NCI-H128 (cell line): ENCODE measurements around the gene SCN1B.

ENCODE experiments used
- DNase-seq: peaks from one replicate; lab custom pipeline; 2025; ENCODE audit not compliant: unreplicated experiment; lab: John Stamatoyannopoulos, UW

The SCN1B gene

DNA sequence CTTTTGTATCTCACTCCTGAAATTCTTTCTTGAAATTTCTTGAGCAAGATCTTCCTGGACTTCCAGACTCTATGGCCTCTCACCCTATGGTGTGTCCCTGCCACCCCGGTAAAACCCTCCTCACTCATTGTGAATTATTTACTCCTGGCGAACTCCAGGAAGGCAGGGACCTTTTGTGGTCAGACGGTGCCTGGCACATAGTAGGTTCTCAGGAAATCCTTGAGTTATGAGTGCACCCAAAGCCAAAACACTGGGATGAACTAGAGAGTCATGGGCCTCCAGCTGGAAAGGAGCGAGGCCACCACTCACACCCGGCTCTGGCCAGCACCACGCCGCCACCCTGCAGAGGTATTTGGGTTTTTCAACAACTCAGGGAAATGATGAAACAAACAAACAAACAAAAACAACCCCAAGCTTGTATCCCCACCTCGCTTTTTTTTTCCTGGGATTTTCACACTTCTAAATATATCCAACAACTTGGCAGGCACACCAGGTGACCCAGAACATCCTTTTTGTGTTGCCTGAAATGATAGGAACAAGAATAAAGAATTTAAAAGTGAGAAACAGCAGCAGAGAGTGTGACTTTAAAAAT lies 22.4 kb downstream of the SCN1B start:
- no peak for DNase-seq

DNA sequence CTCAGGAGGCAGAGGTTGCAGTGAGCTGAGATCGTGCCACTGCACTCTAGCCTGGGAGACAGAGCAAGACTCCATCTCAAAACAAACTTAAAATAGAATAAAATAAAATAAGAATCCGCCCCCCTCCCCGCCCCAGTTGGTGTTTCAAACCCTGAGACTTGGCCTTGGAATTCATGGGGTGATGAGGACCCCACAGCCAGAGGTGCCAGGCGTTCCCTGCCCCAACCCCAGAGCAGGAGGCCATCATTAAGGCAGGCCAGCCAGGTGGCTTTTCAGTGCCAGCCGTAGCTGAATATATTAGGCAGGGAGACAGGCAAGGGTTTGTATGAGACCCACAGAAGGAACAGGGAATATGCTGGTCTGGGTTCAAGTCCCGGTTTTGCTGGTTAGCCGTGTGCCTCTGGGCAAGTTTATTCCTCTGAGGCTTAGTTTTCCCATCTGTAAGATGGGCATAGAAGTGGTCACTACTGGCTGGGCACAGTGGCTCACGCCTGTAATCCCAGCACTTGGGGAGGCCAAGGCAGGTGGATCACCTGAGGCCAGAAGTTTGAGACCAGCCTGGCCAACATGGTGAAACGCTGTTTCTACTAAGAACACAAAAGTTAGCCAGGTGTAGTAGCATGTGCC lies 23.5 kb downstream of the SCN1B start:
- no peak for DNase-seq

DNA sequence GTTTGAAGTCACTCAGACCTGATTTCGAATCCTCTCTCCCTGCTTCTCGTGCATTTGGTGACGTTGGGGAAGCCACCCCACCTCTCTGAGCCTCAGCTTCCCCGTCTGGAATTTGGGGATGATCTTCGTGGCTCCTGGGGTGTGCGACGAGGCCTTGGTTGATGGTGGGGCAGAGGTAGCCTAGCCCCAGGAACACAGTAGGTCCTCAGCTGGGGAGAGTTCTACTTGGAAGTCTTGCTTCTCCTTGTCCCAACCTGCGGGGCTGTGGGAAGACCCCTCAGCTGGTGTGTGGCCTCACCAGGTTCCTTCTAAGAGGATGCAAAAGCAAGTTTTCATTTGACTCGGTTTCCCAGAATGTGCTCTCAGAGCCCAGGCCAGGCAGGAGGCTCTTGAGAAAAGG lies 24.4 kb downstream of the SCN1B start:
- no peak for DNase-seq

GRCh38 chr19:35055715-35056179 lies 25.5 kb downstream of the SCN1B start:
- no peak for DNase-seq

GRCh38 chr19:35056513-35057063 lies 26.3 kb downstream of the SCN1B start:
- DNase-seq: no peak

DNA sequence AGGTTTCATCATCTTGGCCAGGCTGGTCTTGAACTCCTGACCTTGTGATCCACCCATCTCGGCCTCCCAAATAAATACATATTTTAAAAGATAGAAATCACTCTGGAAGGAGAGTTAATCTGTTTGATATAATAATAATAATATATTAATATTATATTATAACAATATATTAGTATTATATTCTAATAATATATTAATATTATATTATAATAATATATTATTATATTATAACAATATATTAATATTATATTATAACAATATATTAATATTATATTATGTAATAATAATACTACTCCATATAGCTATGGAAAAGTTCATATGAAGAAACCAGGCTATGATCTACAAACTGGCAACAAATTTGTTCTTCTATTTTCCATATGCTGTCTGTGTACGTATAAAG lies 28.1 kb downstream of the SCN1B start:
- no peak for DNase-seq

DNA sequence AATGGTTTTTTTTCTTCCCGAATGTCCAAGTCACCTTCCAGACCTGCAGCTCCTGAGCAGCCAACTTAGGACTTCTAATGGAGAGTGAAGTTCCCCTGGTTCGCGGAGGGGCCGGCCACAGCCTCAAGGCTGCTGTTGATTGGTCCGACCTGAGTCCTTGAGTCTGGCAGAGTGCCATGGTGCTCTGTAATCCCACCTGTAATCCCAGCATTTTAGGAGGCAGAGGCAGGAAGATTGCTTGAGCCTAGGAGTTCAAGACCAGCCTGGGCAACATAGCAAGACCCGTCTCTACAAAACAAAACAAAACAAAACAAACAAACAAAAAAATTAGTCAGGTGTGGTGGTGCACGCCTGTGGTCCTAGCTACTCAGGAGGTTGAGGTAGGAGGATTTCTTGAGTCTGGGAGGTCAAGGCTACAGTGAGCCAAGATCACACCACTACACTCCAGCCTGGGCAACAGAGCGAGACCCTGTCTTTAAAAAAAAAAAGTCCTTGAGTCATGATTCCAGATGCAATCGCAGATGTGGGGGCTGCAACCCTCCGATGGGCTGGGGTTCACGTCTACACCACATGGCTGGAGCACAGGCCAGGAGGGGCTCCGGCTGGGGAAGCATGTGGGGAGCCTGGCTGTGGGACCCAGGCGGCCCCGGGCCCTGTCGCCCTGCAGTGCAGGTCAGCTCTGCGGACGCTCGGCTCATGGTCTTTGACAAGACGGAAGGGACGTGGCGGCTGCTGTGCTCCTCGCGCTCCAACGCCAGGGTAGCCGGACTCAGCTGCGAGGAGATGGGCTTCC lies 28.9 kb downstream of the SCN1B start:
- no peak for DNase-seq

DNA sequence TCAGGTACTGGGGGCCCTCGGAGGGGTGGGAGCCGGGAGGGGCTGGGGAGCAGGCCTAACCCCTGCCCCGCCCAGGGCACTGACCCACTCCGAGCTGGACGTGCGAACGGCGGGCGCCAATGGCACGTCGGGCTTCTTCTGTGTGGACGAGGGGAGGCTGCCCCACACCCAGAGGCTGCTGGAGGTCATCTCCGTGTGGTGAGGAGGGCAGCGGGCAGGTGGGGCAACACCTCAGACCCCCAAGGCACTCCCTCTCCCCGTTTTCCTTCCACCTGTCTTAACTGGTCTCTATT lies 29.5 kb downstream of the SCN1B start:
- DNase-seq: no peak

DNA sequence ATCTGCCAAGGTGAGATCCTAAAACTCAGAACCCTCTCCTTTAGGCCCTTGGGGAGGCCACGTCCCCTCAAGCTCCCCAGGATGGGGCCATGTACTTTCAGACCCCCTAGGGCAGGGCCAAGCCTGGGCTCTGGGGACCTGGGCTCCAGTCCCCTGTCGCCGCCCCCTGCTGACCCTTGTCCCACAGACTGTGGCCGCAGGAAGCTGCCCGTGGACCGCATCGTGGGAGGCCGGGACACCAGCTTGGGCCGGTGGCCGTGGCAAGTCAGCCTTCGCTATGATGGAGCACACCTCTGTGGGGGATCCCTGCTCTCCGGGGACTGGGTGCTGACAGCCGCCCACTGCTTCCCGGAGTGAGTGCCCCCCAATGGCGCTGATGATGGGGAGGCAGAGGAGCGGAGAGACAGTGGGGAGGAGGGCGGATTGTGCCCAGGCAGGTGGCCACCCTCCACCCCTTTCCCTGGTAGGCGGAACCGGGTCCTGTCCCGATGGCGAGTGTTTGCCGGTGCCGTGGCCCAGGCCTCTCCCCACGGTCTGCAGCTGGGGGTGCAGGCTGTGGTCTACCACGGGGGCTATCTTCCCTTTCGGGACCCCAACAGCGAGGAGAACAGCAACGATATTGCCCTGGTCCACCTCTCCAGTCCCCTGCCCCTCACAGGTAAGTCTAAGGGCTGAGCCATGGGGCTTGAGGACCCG lies 30.0 kb downstream of the SCN1B start:
- DNase-seq: no peak

GRCh38 chr19:35061583-35062373 lies 31.5 kb downstream of the SCN1B start:
- DNase-seq: no peak

- no peak for DNase-seq
Measured at GRCh38 chr19:35062942-35063341, 32.7 kb downstream of the SCN1B start.

DNA sequence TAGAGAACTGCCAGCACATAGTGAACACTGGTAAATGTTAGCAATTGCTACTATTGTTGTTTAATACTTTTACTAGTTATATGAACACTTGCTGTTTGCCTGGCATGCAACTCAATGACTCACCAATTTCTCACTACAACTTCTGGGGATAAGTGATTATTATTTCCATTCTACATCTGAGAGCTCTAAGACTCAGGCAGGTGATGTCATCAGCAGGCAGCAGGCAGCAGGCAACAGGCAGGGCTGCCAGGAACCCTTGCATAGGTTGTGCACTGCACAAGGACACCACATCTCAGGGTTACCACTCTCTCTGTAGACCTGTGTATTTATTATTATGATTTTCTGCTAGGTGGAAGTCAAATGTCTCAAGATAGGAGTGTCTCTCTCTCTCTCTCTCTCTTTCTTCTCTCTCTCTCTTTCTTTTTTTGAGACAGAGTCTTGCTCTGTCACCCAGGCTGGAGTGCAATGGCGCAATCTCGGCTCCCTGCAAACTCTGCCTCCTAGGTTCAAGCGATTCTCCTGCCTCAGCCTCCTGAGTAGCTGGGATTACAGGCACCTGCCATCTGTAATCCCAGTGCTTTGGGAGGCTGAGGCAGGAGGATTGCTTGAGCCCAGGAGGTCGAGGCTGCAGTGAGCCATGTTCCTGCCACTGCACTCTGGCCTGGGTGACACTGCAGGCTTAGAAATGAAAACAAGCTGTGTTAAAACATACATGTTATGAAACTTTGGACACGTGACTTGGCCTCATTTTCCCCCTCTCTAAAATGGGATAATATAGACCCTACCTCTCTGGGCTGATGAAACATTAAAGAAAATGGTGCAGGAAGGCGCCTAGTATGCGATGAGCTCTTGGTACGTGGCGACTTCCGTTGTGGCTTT lies 33.9 kb downstream of the SCN1B start:
- DNase-seq: no peak

GRCh38 chr19:35065574-35065973 lies 35.3 kb downstream of the SCN1B start:
- DNase-seq: no peak

DNA sequence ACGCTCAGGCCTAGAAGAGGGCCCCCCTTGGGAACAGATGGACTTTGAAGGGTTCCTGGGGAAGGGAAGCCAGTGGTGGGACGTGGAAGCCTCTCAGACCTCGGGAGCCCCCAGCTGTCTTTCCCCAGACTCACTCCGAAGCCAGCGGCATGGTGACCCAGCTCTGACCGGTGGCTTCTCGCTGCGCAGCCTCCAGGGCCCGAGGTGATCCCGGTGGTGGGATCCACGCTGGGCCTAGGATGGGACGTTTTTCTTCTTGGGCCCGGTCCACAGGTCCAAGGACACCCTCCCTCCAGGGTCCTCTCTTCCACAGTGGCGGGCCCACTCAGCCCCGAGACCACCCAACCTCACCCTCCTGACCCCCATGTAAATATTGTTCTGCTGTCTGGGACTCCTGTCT lies 35.9 kb downstream of the SCN1B start:
- no peak for DNase-seq

GRCh38 chr19:35066691-35067563 lies 36.7 kb downstream of the SCN1B start:
- peak; percentile 10 for DNase-seq

- no peak for DNase-seq
Measured at GRCh38 chr19:35068941-35069634, 38.8 kb downstream of the SCN1B start.

- no peak for DNase-seq
Measured at GRCh38 chr19:35069696-35070095, 39.4 kb downstream of the SCN1B start.

- no peak for DNase-seq
Measured at GRCh38 chr19:35070471-35070870, 40.2 kb downstream of the SCN1B start.
